Muscle layer of colon (tissue), 2 donors: ENCODE measurements around the gene HMGN1.

Source experiments
- H3K27ac ChIP-seq: one replicate; pipeline ENCODE4 v1.7.0; 2013; ENCODE audit warnings: low read depth, mild to moderate bottlenecking, low read length, moderate library complexity
- H3K27me3 ChIP-seq, 2 donors: one replicate each; pipeline ENCODE4 v1.7.0; 2013; ENCODE audit warnings: low read length in 2 of 2, mild to moderate bottlenecking in 2 of 2; ENCODE audit not compliant: insufficient read depth in 2 of 2, control insufficient read depth in 1 of 2
- H3K36me3 ChIP-seq: one replicate; pipeline ENCODE4 v1.7.0; 2013; ENCODE audit warnings: mild to moderate bottlenecking, low read length; ENCODE audit not compliant: insufficient read depth
- H3K4me1 ChIP-seq: one replicate; pipeline ENCODE4 v1.7.0; 2013; ENCODE audit warnings: mild to moderate bottlenecking, low read length; ENCODE audit not compliant: insufficient read depth
- H3K4me3 ChIP-seq, 2 donors: one replicate each; pipeline ENCODE4 v1.7.0; 2013; ENCODE audit warnings: low read length in 2 of 2, low read depth in 1 of 2, mild to moderate bottlenecking in 1 of 2, moderate library complexity in 1 of 2
- H3K9ac ChIP-seq: one replicate; pipeline ENCODE4 v1.7.0; 2013; ENCODE audit warnings: low read length
- H3K9me3 ChIP-seq: one replicate; pipeline ENCODE4 v1.7.0; 2013; ENCODE audit warnings: mild to moderate bottlenecking, low read length
- donor health status: abdominal sarcoma.
- donor health status: Adenocarcinoma of cecum.

HMGN1 gene

GRCh38 chr21:39364949-39365348 lies 16.1 kb upstream of the HMGN1 start:
- Histone ChIP-seq H3K27ac (no peak overlapping the region), H3K4me3 (no peak overlapping the region), H3K9ac (no peak overlapping the region), H3K27me3 (no peaks in the 10 kb centered on the region), H3K36me3 (no peaks in the 10 kb centered on the region), H3K9me3 (no peaks in the 10 kb centered on the region), H3K4me1 (no peaks in the 10 kb centered on the region)

GRCh38 chr21:39363607-39364555 lies 15.0 kb upstream of the HMGN1 start:
- no peaks in the 10 kb centered on the region for H3K27me3 ChIP-seq
- no peaks in the 10 kb centered on the region for H3K9me3 ChIP-seq
- H3K27ac ChIP-seq, result no peak overlapping the region
- no peak overlapping the region for H3K9ac ChIP-seq
- H3K4me3 ChIP-seq, result no peak overlapping the region
- no peaks in the 10 kb centered on the region for H3K4me1 ChIP-seq
- no peaks in the 10 kb centered on the region for H3K36me3 ChIP-seq

GRCh38 chr21:39362733-39363132 lies 13.8 kb upstream of the HMGN1 start:
- Histone ChIP-seq H3K9ac (no peak overlapping the region), H3K27ac (no peak overlapping the region), H3K4me1 (no peaks in the 10 kb centered on the region), H3K27me3 (no peaks in the 10 kb centered on the region), H3K4me3 (no peak overlapping the region), H3K9me3 (no peaks in the 10 kb centered on the region), H3K36me3 (no peaks in the 10 kb centered on the region)

GRCh38 chr21:39359382-39359781 lies 10.5 kb upstream of the HMGN1 start:
- Histone ChIP-seq H3K9ac (no peak overlapping the region), H3K9me3 (no peaks in the 10 kb centered on the region), H3K27ac (no peak overlapping the region), H3K36me3 (no peaks in the 10 kb centered on the region), H3K27me3 (no peaks in the 10 kb centered on the region), H3K4me1 (no peaks in the 10 kb centered on the region), H3K4me3 (no peak overlapping the region)

- Histone ChIP-seq H3K9me3 (no peaks in the 10 kb centered on the region), H3K27ac (no peak overlapping the region), H3K4me3 (no peak overlapping the region), H3K4me1 (no peaks in the 10 kb centered on the region), H3K9ac (no peak overlapping the region), H3K36me3 (no peaks in the 10 kb centered on the region), H3K27me3 (no peaks in the 10 kb centered on the region)
Measured at GRCh38 chr21:39353295-39353694, 4.4 kb upstream of the HMGN1 start.

GRCh38 chr21:39350094-39351005 lies 1.5 kb upstream of the HMGN1 start:
- Histone ChIP-seq H3K36me3 (peaks cover 6% of the 10 kb centered on the region), H3K4me3 (peak overlapping the region in 1 of 2 donors; percentile 76), H3K9ac (no peak overlapping the region), H3K27ac (peak overlapping the region; percentile 91), H3K27me3 (no peaks in the 10 kb centered on the region), H3K9me3 (no peaks in the 10 kb centered on the region), H3K4me1 (peaks cover 22% of the 10 kb centered on the region)

GRCh38 chr21:39349211-39350093 lies 564 bp upstream of the HMGN1 start:
- Histone ChIP-seq H3K4me1 (peaks cover 23% of the 10 kb centered on the region), H3K36me3 (peaks cover 8% of the 10 kb centered on the region), H3K27ac (peak overlapping the region; percentile 91), H3K27me3 (no peaks in the 10 kb centered on the region), H3K9me3 (no peaks in the 10 kb centered on the region), H3K4me3 (peak overlapping the region; percentile 27 to 76), H3K9ac (peak overlapping the region; percentile 56)

GRCh38 chr21:39348040-39348354 lies 891 bp downstream of the HMGN1 start:
- Histone ChIP-seq H3K27me3 (no peaks in the 10 kb centered on the region), H3K27ac (peak overlapping the region; percentile 88), H3K9me3 (no peaks in the 10 kb centered on the region), H3K4me1 (peaks cover 23% of the 10 kb centered on the region), H3K4me3 (peak overlapping the region; percentile 63 to 91), H3K36me3 (peaks cover 16% of the 10 kb centered on the region), H3K9ac (peak overlapping the region; percentile 79)

GRCh38 chr21:39347537-39347936 lies 1.4 kb downstream of the HMGN1 start:
- peak overlapping the region; percentile 88 for H3K27ac ChIP-seq

GRCh38 chr21:39346671-39347331 lies 2.1 kb downstream of the HMGN1 start:
- no peak overlapping the region for H3K27ac ChIP-seq
- H3K4me3 ChIP-seq, result no peak overlapping the region
- peaks cover 19% of the 10 kb centered on the region for H3K36me3 ChIP-seq

More at GRCh38 chr21:39347537-39347936, 1.4 kb downstream of the HMGN1 start:
- Histone ChIP-seq H3K4me3 (peak overlapping the region; percentile 17 to 91), H3K36me3 (peaks cover 16% of the 10 kb centered on the region), H3K9ac (peak overlapping the region; percentile 79), H3K27me3 (no peaks in the 10 kb centered on the region), H3K4me1 (peaks cover 23% of the 10 kb centered on the region), H3K9me3 (no peaks in the 10 kb centered on the region)

More at GRCh38 chr21:39346671-39347331, 2.1 kb downstream of the HMGN1 start:
- H3K9ac ChIP-seq, result no peak overlapping the region
- no peaks in the 10 kb centered on the region for H3K27me3 ChIP-seq
- H3K9me3 ChIP-seq, result no peaks in the 10 kb centered on the region
- H3K4me1 ChIP-seq, result peaks cover 23% of the 10 kb centered on the region
